HG03175 (cell line): Measurements from ENCODE around the gene CELA2A.
"Not testable (repeated sequence)": the region's sequence is repeated elsewhere in the genome, so short reads cannot be mapped to it uniquely, and the experiment has no call there.

Source experiments
- ATAC-seq: cut with Tn5 transposase; IDR thresholded peaks from one replicate; pipeline ENCODE4 v1.9.1; 2021; ENCODE audit warnings: mild to moderate bottlenecking, moderate library complexity; ENCODE audit not compliant: unreplicated experiment

CELA2A gene

GRCh38 chr1:15466955-15467625 lies 10.6 kb downstream of the CELA2A start:
- not testable (repeated sequence) for ATAC-seq

DNA sequence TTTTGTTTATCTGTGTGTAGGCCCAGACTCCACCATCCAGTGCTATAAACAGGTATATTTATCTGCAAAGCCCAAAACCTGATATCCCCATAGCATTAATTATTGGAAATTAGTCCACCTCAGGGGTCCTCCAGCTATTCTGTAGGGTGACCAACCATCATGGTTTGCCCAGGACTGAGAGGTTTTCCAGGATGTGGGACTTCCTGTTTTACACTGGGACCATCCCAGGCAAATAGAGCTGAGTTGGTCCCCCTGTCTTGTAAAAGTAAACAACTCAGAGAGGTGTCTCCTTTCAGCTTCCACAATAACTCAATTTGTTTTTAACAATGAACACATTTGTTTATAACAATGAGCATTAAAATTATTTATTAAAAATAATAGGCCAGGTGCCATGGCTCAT lies 11.6 kb downstream of the CELA2A start:
- no peak for ATAC-seq

DNA sequence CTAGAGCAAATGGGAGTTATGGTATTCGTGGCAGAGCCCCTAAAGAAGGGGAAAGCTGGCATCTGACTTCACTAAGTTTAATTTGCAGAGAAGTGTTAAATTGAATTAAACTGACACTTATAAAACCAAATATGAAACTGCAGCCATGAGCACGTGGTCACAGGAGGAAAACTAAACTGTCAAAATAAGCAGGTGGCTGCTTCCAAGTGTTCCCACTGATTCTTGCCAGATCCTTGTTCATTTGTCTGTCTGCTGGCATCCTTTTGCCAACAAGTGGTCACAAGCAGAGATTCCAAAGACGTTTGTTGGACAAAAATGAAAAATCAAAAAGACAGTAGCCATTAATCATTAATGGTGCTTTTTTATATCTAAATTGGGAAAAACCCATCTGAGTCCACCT lies 12.8 kb downstream of the CELA2A start:
- no peak for ATAC-seq

GRCh38 chr1:15469821-15470448 lies 13.4 kb downstream of the CELA2A start:
- not testable (repeated sequence) for ATAC-seq

GRCh38 chr1:15471067-15471466 lies 14.5 kb downstream of the CELA2A start:
- not testable (repeated sequence) for ATAC-seq

DNA sequence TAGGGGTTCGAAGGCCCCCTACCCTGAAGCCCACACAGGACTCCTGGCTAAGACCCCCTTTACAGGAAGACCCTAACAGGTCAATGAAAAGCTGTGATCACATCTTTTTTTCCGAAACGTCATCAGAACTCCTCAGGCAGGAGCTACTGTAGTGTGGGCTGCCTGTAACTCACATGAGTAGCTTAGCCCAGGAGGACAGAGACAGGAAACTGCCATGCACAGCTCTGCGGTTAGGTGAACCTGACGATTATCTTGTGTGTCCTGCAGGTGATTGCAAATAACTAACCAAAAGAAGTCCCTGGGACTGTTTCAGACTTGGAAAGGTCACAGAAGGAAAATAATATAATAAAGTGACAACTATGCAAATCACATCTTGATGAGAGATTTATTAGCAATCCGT lies 15.2 kb downstream of the CELA2A start:
- not testable (repeated sequence) for ATAC-seq

GRCh38 chr1:15472587-15472986 lies 16.1 kb downstream of the CELA2A start:
- no peak for ATAC-seq

GRCh38 chr1:15475752-15476314 lies 19.3 kb downstream of the CELA2A start, which contains the start of gene CELA2B:
CELA2B (plus strand) TSS chr1:15476104; CDS start chr1:15476126, 22 bp downstream.
- ATAC-seq: no peak

- no peak for ATAC-seq
These were observed 20.4 kb downstream of the CELA2A start for GRCh38 chr1:15476927-15477326.

DNA sequence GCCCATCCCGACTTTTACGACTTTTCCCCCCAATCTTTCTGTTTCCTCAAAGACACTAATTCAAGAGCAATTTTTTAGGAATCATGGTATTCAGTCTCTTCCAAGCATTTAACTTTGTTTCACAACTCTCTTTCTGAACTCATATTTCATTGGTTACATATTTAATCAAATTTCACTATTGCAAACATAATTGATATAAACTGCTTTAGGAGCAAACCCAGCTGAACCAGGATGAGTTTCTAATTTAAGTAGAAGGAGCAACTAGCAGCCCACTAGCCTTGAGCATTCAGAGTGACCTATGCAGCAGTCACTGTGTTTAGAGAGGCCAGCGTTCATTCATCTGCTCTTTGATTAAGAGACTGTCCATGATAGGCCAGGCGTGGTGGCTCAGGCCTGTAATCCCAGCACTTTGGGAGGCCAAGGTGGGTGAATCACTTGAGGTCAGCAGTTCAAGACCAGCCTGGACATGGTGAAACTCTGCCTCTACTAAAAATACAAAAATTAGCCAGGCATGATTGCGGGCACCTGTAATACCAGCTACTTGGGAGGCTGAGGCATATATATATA lies 21.2 kb downstream of the CELA2A start:
- no peak for ATAC-seq

- ATAC-seq: no peak
These were observed 23.3 kb downstream of the CELA2A start for GRCh38 chr1:15479654-15480347.

- ATAC-seq: not testable (repeated sequence)
These were observed 25.9 kb downstream of the CELA2A start for GRCh38 chr1:15482455-15482854.

DNA sequence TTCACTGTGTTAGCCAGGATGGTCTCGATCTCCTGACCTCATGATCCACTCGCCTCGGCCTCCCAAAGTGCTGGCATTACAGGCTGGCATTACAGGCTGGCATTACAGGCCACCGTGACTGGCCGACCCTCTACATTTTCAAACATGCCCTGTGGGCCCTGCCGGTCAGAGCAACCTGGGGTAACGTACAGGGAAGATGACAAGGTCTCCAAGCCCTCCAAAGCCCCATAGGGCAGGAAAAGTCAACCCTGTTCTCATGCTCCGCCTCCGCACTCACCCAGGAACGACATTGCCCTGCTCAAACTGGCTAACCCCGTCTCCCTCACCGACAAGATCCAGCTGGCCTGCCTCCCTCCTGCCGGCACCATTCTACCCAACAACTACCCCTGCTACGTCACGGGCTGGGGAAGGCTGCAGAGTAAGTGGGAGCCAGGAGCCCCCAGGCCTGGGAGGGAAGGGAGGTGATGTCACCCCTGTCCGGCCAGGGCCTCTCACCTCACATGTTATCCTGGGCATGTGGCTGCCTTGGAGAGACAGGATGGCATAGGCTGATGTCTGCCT lies 26.5 kb downstream of the CELA2A start:
- ATAC-seq: not testable (repeated sequence)

DNA sequence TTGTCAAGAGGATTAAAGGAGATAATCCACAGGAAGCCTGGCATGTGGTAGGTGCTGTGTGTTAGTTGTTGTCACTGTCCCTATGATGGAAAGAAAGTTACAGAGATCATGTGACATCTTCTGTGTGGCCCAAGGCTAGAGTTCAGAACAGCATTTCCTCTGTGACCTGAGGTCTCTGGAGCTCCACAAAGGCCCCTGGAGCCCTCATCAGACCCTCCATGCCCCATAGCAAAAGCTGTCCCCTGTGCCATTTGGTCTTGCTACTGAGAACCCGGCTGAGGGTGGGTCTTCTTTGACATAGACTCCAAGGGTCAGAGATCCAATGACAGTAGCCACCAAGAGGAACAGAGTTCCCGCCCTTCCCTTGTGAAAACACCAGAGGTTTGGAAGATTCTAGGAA lies 27.4 kb downstream of the CELA2A start:
- no peak for ATAC-seq

DNA sequence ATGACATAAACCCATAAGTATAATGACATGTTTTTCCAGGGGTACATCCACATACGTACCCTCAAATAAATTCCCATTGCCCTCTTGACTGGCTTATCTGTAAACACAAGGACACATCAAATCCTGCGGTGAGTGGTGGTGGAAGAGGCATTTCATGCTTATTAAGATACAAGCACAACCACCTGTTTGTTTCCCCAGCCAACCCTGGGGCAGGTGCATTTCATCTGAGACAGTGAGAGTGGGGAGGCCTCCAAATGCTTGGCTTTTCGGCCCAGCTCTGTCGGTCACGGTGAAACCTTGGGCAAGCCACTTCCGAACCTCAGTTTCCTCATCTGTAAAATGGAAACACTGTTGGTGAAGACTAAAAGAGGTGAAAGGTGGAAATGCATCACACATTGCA lies 27.9 kb downstream of the CELA2A start:
- not testable (repeated sequence) for ATAC-seq

- ATAC-seq: no peak
These were observed 29.1 kb downstream of the CELA2A start for GRCh38 chr1:15485636-15486035.

DNA sequence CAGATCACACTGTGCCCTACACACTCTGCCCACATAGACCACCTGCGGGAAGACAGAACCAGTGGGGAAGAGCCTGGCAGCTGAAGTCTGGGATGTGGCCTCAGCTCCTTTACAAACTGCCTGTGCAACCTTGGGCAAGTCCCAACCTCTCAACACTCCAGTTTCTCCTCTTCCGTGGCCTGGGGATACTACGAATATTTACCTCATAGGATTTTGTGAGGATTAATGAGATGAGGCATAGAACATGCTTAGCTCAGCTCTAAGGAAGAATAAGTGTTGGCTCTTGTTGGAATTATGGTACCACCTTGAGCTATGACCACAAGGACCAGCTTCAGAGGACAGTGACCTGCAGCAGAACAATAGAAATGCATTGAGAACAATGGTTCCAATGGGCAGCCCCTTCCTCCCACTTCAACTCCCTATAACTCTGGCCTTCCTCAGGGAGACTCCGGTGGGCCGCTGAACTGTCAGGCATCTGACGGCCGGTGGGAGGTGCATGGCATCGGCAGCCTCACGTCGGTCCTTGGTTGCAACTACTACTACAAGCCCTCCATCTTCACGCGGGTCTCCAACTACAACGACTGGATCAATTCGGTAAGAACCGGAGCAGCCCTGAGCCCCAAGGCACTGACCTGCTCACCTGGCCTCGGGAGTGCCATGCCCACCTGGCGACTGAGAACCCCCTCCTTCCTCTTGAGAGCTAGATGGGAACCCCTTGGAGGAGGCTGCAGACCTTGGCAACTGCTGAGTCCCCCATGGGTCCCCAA lies 30.5 kb downstream of the CELA2A start:
- ATAC-seq: not testable (repeated sequence)

GRCh38 chr1:15488371-15488770 lies 31.8 kb downstream of the CELA2A start:
- no peak for ATAC-seq

DNA sequence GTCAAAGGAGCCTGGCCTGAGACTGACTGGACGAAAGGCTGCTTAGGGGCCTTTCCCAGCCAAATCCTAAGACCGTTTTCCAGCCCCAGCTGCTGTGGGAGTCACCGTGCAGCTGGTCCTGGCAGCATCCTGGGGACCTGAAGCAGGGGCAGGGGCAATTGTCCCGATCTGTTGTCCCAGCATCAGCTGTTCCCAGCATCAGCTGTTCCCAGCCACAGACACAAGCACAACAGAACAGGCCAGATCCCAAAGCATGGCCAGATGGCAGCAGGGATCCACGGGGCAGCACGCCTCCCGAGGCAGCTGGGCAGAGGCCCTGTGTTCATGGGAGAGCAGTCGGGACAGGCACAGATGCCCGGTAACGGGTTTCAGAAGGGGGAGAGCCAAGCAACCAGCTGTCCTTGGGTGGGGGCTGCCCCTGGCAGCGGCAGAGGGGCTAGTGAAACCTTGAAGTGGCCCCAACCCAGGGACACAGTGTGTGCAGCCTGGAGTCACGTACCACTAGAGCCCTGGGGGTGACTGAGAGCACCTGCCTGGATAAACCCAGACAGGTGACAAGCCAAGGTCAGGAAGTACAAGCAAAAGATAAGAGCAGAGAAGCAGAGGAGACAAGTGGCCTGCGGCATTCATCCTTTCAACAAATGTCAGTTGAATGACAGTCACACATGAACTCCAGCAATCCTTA lies 32.7 kb downstream of the CELA2A start:
- no peak for ATAC-seq

DNA sequence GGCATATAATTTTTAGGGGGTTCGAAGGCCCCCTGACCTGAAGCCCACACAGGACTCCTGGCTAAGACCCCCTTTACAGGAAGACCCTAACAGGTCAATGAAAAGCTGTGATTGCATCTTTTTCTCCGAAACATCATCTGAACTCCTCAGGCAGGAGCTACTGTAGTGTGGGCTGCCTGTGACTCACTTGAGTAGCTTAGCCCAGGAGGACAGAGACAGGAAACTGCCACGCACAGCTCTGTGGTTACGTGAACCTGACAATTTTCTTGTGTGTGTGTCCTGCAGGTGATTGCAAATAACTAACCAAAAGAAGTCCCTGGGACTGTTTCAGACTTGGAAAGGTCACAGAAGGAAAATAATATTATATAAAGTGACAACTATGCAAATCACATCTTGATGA lies 34.5 kb downstream of the CELA2A start:
- not testable (repeated sequence) for ATAC-seq
